Measurements from ENCODE around the gene OTUD3. TPM values are rescaled to one million over a fixed set of nuclear protein-coding genes. Genes with fewer than 3 reads are reported as not detected.
"Not testable (repeated sequence)": the region's sequence is repeated elsewhere in the genome, so short reads cannot be mapped to it uniquely, and the experiment has no call there.

The OTUD3 gene
- total RNA-seq, 4 donors from 2014 or later: 5.8 to 8.2 (median 6.7) TPM

DNA sequence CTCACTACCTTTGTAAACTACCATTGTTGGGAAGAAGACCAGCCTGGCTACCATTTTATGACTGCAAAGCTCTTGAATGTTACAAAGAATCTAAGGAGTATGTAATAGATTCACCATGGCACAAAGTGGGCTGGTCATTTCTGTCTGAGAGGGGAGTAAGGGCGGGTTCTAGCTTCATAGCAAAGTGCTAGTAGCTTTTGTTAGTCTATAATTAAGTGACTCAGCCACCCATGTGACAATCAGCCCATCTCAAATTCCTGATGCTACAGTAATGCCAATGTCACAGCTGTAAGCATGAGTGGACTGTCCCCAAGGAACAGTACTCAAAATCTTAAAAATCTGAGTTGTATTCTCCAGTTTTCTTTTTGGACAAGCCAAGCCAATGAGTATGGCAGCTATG, 15.4 kb upstream of the OTUD3 start:
- DNase-seq: no peak
- WGBS, 2 donors: 56 to 63% methylated on average over 1 of the region's 1 CpG
- TF ChIP-seq POLR2A (IDR thresholded peaks at IDR 0.05) (no peak), CTCF (IDR thresholded peaks at IDR 0.05) (no peak)
- H3K36me3 ChIP-seq: no peaks in the 10 kb centered on the region
- no peaks in the 10 kb centered on the region for H3K4me1 ChIP-seq
- no peak overlapping the region for H3K4me3 ChIP-seq (replicated peaks in 1 of 3)
- no peaks in the 10 kb centered on the region for H3K9me3 ChIP-seq
- intact Hi-C loops (cut with DNase I): no loop called here
- H3K27me3 ChIP-seq: no peaks in the 10 kb centered on the region
- no peak overlapping the region for H3K27ac ChIP-seq

GRCh38 chr1:19868575-19868974, 13.6 kb upstream of the OTUD3 start:
- H3K4me1 ChIP-seq; H3K27me3 ChIP-seq; H3K4me3 ChIP-seq (replicated peaks in 1 of 3); DNase-seq; intact Hi-C loops (cut with DNase I); H3K27ac ChIP-seq; H3K9me3 ChIP-seq; H3K36me3 ChIP-seq: not testable (repeated sequence)
- WGBS, 2 donors: 54 to 65% methylated on average over 4 of the region's 4 CpGs

GRCh38 chr1:19869453-19869852, 12.7 kb upstream of the OTUD3 start:
- H3K4me3 ChIP-seq (replicated peaks in 1 of 3); DNase-seq; intact Hi-C loops (cut with DNase I); H3K27me3 ChIP-seq; H3K9me3 ChIP-seq; H3K4me1 ChIP-seq; H3K27ac ChIP-seq; H3K36me3 ChIP-seq: not testable (repeated sequence)
- WGBS, 2 donors: 94 to 97% methylated on average over 2 of the region's 2 CpGs

- no peak overlapping the region for H3K4me3 ChIP-seq (replicated peaks in 1 of 3)
- H3K4me1 ChIP-seq: no peaks in the 10 kb centered on the region
- H3K27me3 ChIP-seq: no peaks in the 10 kb centered on the region
- DNase-seq: no peak
- whole genome bisulfite sequencing, 2 donors: 72 to 77% methylated on average over 5 of the region's 5 CpGs
- intact Hi-C loops (cut with DNase I): no loop called here
- no peaks in the 10 kb centered on the region for H3K9me3 ChIP-seq
- no peak overlapping the region for H3K27ac ChIP-seq
- TF ChIP-seq POLR2A (IDR thresholded peaks at IDR 0.05) (no peak), CTCF (IDR thresholded peaks at IDR 0.05) (no peak)
- H3K36me3 ChIP-seq: no peaks in the 10 kb centered on the region
Measured at GRCh38 chr1:19869929-19870328, 12.3 kb upstream of the OTUD3 start.

GRCh38 chr1:19872190-19872589, 10.0 kb upstream of the OTUD3 start:
- TF ChIP-seq POLR2A (IDR thresholded peaks at IDR 0.05) (no peak), CTCF (IDR thresholded peaks at IDR 0.05) (no peak)
- WGBS, 2 donors: 65 to 74% methylated on average over 7 of the region's 7 CpGs
- no peak for DNase-seq
- H3K27me3 ChIP-seq: no peaks in the 10 kb centered on the region
- no peaks in the 10 kb centered on the region for H3K4me1 ChIP-seq
- H3K27ac ChIP-seq: no peak overlapping the region
- no peaks in the 10 kb centered on the region for H3K9me3 ChIP-seq
- intact Hi-C loops (cut with DNase I): no loop called here
- no peaks in the 10 kb centered on the region for H3K36me3 ChIP-seq
- no peak overlapping the region for H3K4me3 ChIP-seq (replicated peaks in 1 of 3)

GRCh38 chr1:19877181-19877750, 4.9 kb upstream of the OTUD3 start:
- Histone ChIP-seq H3K4me1 (peaks cover 0 to 9% of the 10 kb centered on the region in 2 donors), H3K4me3 (replicated peaks in 1 of 3) (no peak overlapping the region), H3K27ac (no peak overlapping the region), H3K36me3 (no peaks in the 10 kb centered on the region), H3K9me3 (no peaks in the 10 kb centered on the region), H3K27me3 (no peaks in the 10 kb centered on the region)
- no peak for TF ChIP-seq CTCF (IDR thresholded peaks at IDR 0.05)
- TF ChIP-seq POLR2A (IDR thresholded peaks at IDR 0.05): no peak
- WGBS, 2 donors: 83 to 86% methylated on average over 16 of the region's 16 CpGs
- DNase-seq: no peak
- intact Hi-C loops (cut with DNase I): no loop called here
